Lower leg skin (tissue), 4 donors: ENCODE results near the gene SCIN. TPM values are rescaled to one million over a fixed set of nuclear protein-coding genes. Genes with fewer than 3 reads are reported as not detected.

Experiments
- DNase-seq, 2 donors: peaks; one replicate each; pipeline ENCODE4 v3.0.0-alpha.2; 2019; ENCODE audit warnings: low spot score in 2 of 2
- H3K4me3 ChIP-seq: fragments of 200-600 bp; sonication (generic); 2 replicates; pipeline ENCODE4 v1.5.1; 2017; ENCODE audit warnings: mild to moderate bottlenecking, low read depth; ENCODE audit not compliant: poor library complexity, severe bottlenecking
- POLR2A ChIP-seq, 2 donors: fragments of 450-650 bp; IDR thresholded peaks; one replicate each; pipeline ENCODE4 v1.6.1; 2016 to 2017; ENCODE audit warnings: antibody characterized with exemption in 2 of 2, mild to moderate bottlenecking in 1 of 2, moderate library complexity in 1 of 2
- WGBS, 2 donors: methylation state at CpG; one replicate each; pipeline ENCODE4 v1.1.5; 2018; 5-methylcytosine and 5-hydroxymethylcytosine counted together
- intact Hi-C: fragments of 100-400 bp; cut with DNase I; formaldehyde crosslinking; loops from one replicate; pipeline ENCODE4 v1.15.0; 2023; ENCODE audit warnings: low total_unique reads
- total RNA-seq, 4 donors: library from RNA; depleted of rRNA; stranded (reverse); fragments of >200 nt; gene quantifications; one replicate each; pipeline ENCODE4 v1.1.0, GENCODE V29; 2016
- TF ChIP-seq, protein P1 (sequence below), 3 donors: fragments of 450-650 bp; IDR thresholded peaks; one replicate each; pipeline ENCODE4 v1.5.1; 2016; ENCODE audit warnings: antibody characterized with exemption in 3 of 3, mild to moderate bottlenecking in 3 of 3, moderate library complexity in 2 of 3

SCIN gene
- total RNA-seq, 4 donors from 2014 or later = 3.1 to 6.6 (median 5.8) TPM

DNA sequence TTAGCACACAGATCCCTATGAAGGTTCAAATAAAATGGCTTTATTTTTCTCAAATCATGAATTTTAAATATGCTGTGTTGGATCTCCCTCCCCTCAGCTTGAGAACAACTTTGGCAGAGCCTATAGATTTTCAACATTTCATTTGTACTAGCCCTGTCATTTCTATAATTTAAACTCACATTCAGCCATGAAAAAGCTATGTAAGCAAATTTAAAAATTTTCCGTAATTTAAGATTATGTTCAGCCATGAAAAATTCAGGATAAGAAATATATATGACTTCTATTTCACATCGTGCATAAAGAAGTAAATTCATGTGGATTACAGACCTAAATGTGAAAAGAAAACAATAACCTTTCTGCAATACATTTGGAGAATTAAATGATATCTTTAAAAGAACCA, 36.5 kb upstream of the SCIN start:
- DNase-seq = no peak
- no peak overlapping the region for H3K4me3 ChIP-seq
- WGBS, 2 donors = 68 to 95% methylated on average over 2 of the region's 2 CpGs
- intact Hi-C loops = loop anchor here (10.0 kb wide), 1 partner anchor 71 kb away; no protein-coding TSS in a partner anchor
- TF ChIP-seq, protein P1, sequence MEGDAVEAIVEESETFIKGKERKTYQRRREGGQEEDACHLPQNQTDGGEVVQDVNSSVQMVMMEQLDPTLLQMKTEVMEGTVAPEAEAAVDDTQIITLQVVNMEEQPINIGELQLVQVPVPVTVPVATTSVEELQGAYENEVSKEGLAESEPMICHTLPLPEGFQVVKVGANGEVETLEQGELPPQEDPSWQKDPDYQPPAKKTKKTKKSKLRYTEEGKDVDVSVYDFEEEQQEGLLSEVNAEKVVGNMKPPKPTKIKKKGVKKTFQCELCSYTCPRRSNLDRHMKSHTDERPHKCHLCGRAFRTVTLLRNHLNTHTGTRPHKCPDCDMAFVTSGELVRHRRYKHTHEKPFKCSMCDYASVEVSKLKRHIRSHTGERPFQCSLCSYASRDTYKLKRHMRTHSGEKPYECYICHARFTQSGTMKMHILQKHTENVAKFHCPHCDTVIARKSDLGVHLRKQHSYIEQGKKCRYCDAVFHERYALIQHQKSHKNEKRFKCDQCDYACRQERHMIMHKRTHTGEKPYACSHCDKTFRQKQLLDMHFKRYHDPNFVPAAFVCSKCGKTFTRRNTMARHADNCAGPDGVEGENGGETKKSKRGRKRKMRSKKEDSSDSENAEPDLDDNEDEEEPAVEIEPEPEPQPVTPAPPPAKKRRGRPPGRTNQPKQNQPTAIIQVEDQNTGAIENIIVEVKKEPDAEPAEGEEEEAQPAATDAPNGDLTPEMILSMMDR (IDR thresholded peaks at IDR 0.05) = no peak
- TF ChIP-seq POLR2A (IDR thresholded peaks at IDR 0.05) = no peak

DNA sequence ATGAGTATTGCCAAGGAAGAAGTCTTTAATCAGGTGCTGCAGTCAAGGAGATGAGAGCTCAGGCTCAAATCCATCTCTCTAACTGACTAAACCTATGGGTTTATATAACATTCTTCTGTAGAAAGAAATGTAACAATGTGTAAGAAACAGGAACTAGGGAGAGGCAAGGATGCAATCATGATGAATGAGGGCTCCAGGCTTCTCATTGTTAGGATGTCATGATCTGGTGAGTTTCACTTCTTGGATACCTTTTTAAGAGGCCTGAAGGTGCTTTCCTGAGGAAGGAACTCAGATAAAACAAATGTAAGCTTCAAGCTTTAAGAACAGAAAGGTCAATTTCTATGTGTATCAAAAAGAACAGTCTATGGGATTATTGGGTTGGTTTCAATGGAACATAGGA, 30.8 kb upstream of the SCIN start:
- DNase-seq = no peak
- no peak overlapping the region for H3K4me3 ChIP-seq
- intact Hi-C loops = loop anchor here (10.0 kb wide), 1 partner anchor 65 kb away; no protein-coding TSS in a partner anchor
- TF ChIP-seq POLR2A (IDR thresholded peaks at IDR 0.05) = no peak

DNA sequence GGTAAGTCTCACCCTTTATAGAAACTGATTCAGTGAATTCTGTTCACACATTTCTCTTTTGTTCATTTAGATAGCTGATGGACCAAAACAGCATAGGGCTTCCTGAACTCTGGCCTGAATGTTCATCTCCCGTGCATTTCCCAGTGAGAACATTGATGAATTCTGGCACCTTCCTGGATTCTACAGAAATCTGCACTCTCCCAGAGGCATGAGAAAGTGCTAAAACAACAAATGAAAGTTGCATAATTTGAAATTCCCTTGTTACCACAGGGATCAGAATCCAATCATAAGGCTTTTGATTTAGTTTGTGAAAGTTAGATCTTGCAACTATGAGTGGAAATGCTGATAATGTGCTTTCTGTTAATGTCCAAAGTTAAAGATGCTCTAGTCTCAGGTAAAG, 29.7 kb upstream of the SCIN start:
- TF ChIP-seq, protein P1 (IDR thresholded peaks at IDR 0.05) = no peak
- TF ChIP-seq POLR2A (IDR thresholded peaks at IDR 0.05) = no peak
- DNase-seq = no peak
- intact Hi-C loops = no loop called here
- 75 to 76% methylated on average over 1 of the region's 1 CpG for WGBS, 2 donors
- H3K4me3 ChIP-seq = no peak overlapping the region

DNA sequence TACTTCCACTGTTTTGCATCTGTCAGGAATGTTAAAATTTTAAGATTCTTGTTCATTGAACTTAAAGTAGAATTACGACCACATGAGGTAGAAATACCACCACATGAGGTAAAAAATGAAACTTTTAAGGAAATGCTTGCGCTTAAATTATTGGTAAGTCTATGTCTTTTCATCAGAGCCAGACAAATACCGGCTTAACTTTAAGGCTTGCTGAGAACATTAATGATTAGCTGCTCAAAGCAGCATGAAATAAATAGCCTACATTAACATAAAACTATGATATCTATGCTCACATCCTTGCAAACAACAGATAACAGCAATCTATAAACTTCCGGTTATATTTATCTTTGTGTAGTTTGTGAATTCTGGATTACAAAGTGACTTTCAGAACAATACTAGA, 26.9 kb upstream of the SCIN start:
- 77 to 93% methylated on average over 4 of the region's 4 CpGs for WGBS, 2 donors
- no peak for DNase-seq
- H3K4me3 ChIP-seq = no peak overlapping the region
- no peak for TF ChIP-seq POLR2A (IDR thresholded peaks at IDR 0.05)
- TF ChIP-seq, protein P1 (IDR thresholded peaks at IDR 0.05) = no peak
- intact Hi-C loops = no loop called here

DNA sequence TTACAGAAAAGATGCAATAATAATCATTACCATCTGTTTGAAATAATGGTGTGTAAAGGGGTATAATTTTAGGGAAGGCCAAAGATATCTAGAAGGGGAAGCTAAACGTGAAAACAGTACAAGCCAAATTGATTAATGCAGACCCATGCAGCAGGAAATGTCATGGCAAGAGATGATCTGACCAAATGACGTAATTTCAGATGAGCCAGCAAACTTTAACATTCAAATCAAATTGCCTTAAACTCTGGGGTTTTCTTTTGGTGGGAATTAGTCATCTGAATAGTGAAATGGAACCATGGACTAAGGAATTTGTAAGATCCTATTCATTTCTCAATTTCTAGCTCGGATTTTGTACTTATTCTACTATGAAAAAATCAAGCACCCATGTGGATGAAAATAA, 21.4 kb upstream of the SCIN start:
- no peak for DNase-seq
- intact Hi-C loops = no loop called here
- TF ChIP-seq, protein P1 (IDR thresholded peaks at IDR 0.05) = no peak
- no peak for TF ChIP-seq POLR2A (IDR thresholded peaks at IDR 0.05)
- H3K4me3 ChIP-seq = no peak overlapping the region
- WGBS, 2 donors = 71 to 74% methylated on average over 3 of the region's 3 CpGs

DNA sequence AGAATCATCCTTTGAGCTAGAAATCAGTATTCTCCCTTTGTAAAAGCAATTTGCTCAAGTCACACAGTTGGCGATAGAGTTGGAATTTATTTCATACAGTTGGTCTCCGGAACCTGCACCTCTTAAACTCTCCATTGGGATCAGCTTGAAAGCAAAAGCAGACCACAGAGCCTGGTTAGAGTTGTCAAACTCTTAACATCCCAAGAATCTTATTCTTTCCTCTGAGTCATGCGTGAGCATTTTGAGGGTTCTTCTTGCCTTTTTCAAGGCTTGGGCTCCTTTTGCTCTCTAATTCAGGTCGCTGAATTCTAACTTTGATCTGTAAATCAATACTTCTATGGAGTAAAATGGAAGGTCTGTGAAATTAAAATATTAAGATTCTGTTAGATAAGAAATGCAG, 19.6 kb upstream of the SCIN start:
- intact Hi-C loops = no loop called here
- DNase-seq = no peak
- no peak for TF ChIP-seq POLR2A (IDR thresholded peaks at IDR 0.05)
- H3K4me3 ChIP-seq = no peak overlapping the region
- 97 to 98% methylated on average over 4 of the region's 4 CpGs for WGBS, 2 donors

DNA sequence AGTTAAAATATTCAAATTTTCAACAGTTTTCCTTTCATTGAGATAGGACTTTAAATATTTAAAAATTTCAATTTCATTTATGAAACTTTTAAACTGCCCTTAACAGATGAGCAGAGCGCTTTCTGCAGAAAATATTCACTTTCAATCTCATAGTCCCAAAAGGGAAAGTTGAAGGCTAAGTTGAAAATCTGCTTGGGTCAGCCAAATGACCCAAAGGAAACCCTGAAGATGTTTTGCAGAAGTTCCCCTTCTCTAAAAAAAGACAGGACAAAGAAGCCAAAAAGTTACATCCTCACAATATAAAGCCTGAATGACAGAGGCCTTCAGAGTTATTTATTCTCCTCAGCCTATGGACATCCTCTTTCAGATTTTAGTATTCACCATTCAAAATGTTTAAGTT, 17.6 kb upstream of the SCIN start:
- 72 to 88% methylated on average over 1 of the region's 1 CpG for WGBS, 2 donors
- no peak for DNase-seq
- intact Hi-C loops = no loop called here
- H3K4me3 ChIP-seq = no peak overlapping the region
- TF ChIP-seq, protein P1 (IDR thresholded peaks at IDR 0.05) = no peak
